Measurements from ENCODE around the gene NFKBIZ. TPM values are rescaled to one million over a fixed set of nuclear protein-coding genes. Genes with fewer than 3 reads are reported as not detected.

The NFKBIZ gene
- total and polyA plus RNA-seq, 4 donors: 4.8 to 78.8 (median 23.7) TPM

GRCh38 chr3:101828691-101829436 lies 20.4 kb upstream of the NFKBIZ start:
- H3K9ac ChIP-seq (ENCODE audit: low read depth in 1 of 2, low read length in 2 of 2): peak overlapping the region; percentile 96 to 98
- H3K4me1 ChIP-seq (ENCODE audit: control insufficient read depth in 4 of 4, insufficient read depth in 4 of 4, low read length in 3 of 4): peaks cover 0 to 31% (median 14%) of the 10 kb centered on the region in 4 donors
- H3K9me3 ChIP-seq (ENCODE audit: control insufficient read depth in 4 of 4, low read length in 3 of 4): no peaks in the 10 kb centered on the region
- H3K4me3 ChIP-seq (ENCODE audit: low read depth in 1 of 3, low read length in 3 of 3): peak overlapping the region in 2 of 3 donors; percentile 67 to 68
- TF ChIP-seq HNF4G (IDR thresholded peaks at IDR 0.05) (no peak), EGR1 (IDR thresholded peaks at IDR 0.05; ENCODE audit: low read depth in 2 of 2) (no peak), FOXA1 (IDR thresholded peaks at IDR 0.05) (no peak), REST (IDR thresholded peaks at IDR 0.05) (peak; percentile 69), RXRA (IDR thresholded peaks at IDR 0.05) (peak; percentile 32 to 67), YY1 (IDR thresholded peaks at IDR 0.05) (peak; percentile 27), CTCF (IDR thresholded peaks at IDR 0.05; ENCODE audit: low read depth, low read length, missing input control) (no peak), GABPA (IDR thresholded peaks at IDR 0.05 in 1 of 2, conservative IDR thresholded peaks at IDR 0.05 in 1 of 2) (no peak), JUND (IDR thresholded peaks at IDR 0.05) (peak in 1 of 2 donors; percentile 47), NR2F2 (IDR thresholded peaks at IDR 0.05) (peak; percentile 75), TAF1 (conservative IDR thresholded peaks at IDR 0.05) (no peak), RAD21 (IDR thresholded peaks at IDR 0.05) (peak; percentile 16), HNF4A (conservative IDR thresholded peaks at IDR 0.05) (peak; percentile 20 to 68)
- H3K27me3 ChIP-seq (ENCODE audit: control insufficient read depth in 4 of 4, insufficient read depth in 4 of 4, low read length in 3 of 4): no peaks in the 10 kb centered on the region
- H3K36me3 ChIP-seq (ENCODE audit: control insufficient read depth in 4 of 4, insufficient read depth in 3 of 4, low read depth in 1 of 4, low read length in 3 of 4): no peaks in the 10 kb centered on the region
- H3K27ac ChIP-seq (ENCODE audit: low read depth in 1 of 2, low read length in 2 of 2): peak overlapping the region; percentile 93 to 96
- 22% methylated on average over 9 of the region's 9 CpGs for WGBS
- DNase-seq (ENCODE audit: low spot score): no peak

- H3K27me3 ChIP-seq (ENCODE audit: control insufficient read depth in 4 of 4, insufficient read depth in 4 of 4, low read length in 3 of 4): no peaks in the 10 kb centered on the region
- peaks cover 2 to 35% (median 16%) of the 10 kb centered on the region in 4 donors for H3K4me1 ChIP-seq (ENCODE audit: control insufficient read depth in 4 of 4, insufficient read depth in 4 of 4, low read length in 3 of 4)
- no peak overlapping the region for H3K4me3 ChIP-seq (ENCODE audit: low read depth in 1 of 3, low read length in 3 of 3)
- no peaks in the 10 kb centered on the region for H3K36me3 ChIP-seq (ENCODE audit: control insufficient read depth in 4 of 4, insufficient read depth in 3 of 4, low read depth in 1 of 4, low read length in 3 of 4)
- H3K27ac ChIP-seq (ENCODE audit: low read depth in 1 of 2, low read length in 2 of 2): peak overlapping the region; percentile 93 to 96
- 61% methylated on average over 2 of the region's 2 CpGs for WGBS
- peak overlapping the region; percentile 78 to 96 for H3K9ac ChIP-seq (ENCODE audit: low read depth in 1 of 2, low read length in 2 of 2)
- no peak for DNase-seq (ENCODE audit: low spot score)
- no peaks in the 10 kb centered on the region for H3K9me3 ChIP-seq (ENCODE audit: control insufficient read depth in 4 of 4, low read length in 3 of 4)
- TF ChIP-seq YY1 (IDR thresholded peaks at IDR 0.05) (no peak), HNF4A (conservative IDR thresholded peaks at IDR 0.05) (no peak), CTCF (IDR thresholded peaks at IDR 0.05; ENCODE audit: low read depth, low read length, missing input control) (no peak), ATF3 (IDR thresholded peaks at IDR 0.05) (no peak), RXRA (IDR thresholded peaks at IDR 0.05) (no peak), GABPA (IDR thresholded peaks at IDR 0.05 in 1 of 2, conservative IDR thresholded peaks at IDR 0.05 in 1 of 2) (no peak), FOXA1 (IDR thresholded peaks at IDR 0.05) (no peak), RAD21 (IDR thresholded peaks at IDR 0.05) (no peak), MAX (IDR thresholded peaks at IDR 0.05) (no peak), FOXA2 (IDR thresholded peaks at IDR 0.05) (no peak), TAF1 (conservative IDR thresholded peaks at IDR 0.05) (no peak), ZBTB33 (IDR thresholded peaks at IDR 0.05) (no peak), EGR1 (IDR thresholded peaks at IDR 0.05; ENCODE audit: low read depth in 2 of 2) (no peak), JUND (IDR thresholded peaks at IDR 0.05) (no peak), SP1 (IDR thresholded peaks at IDR 0.05) (no peak)
Measured at GRCh38 chr3:101829437-101829830, 19.9 kb upstream of the NFKBIZ start.

Measured in liver (tissue), 9 donors.